Motor neuron (in vitro differentiated cells): ENCODE measurements around the gene NKIRAS1. TPM values are rescaled to one million over a fixed set of nuclear protein-coding genes. Genes with fewer than 3 reads are reported as not detected.
"Not testable (repeated sequence)": the region's sequence is repeated elsewhere in the genome, so short reads cannot be mapped to it uniquely, and the experiment has no call there.

Source experiments
- ATAC-seq, 8 experiments: fragments of 200-7000 bp; cut with Tn5 transposase; replicated peaks in 6 of 8; 2 replicates each; pipeline ENCODE4 v1.8.0; 2021; ENCODE audit warnings: mild to moderate bottlenecking in 8 of 8, moderate library complexity in 8 of 8
- H3K27ac ChIP-seq, 2 donors: fragments of 250-450 bp; sonication (Bioruptor Pico); 2 replicates each; pipeline ENCODE4 v1.9.0; 2021; ENCODE audit warnings: antibody characterized with exemption in 2 of 2, mild to moderate bottlenecking in 2 of 2, moderate library complexity in 1 of 2
- H3K4me1 ChIP-seq, 2 donors: fragments of 250-450 bp; sonication (Bioruptor Pico); replicated peaks in 1 of 2; 2 replicates each; pipeline ENCODE4 v1.6.1; 2021; ENCODE audit warnings: antibody characterized with exemption in 2 of 2, mild to moderate bottlenecking in 2 of 2, moderate library complexity in 1 of 2
- H3K4me3 ChIP-seq, 5 donors: fragments of 250-450 bp; sonication (Bioruptor Pico); 2 replicates each; pipeline ENCODE4 v1.9.0; 2021; ENCODE audit warnings: antibody characterized with exemption in 5 of 5, mild to moderate bottlenecking in 5 of 5, moderate library complexity in 4 of 5
- WGBS, 10 experiments: fragments of 450-650 bp; shearing (Covaris generic); methylation state at CpG; one replicate each; pipeline ENCODE4 v1.0.0; 2022; 5-methylcytosine and 5-hydroxymethylcytosine counted together
- in situ Hi-C, 9 experiments: fragments of 400-800 bp; cut with MboI; loops; one replicate each; pipeline ENCODE4 v1.15.0; 2021; ENCODE audit warnings: low sequenced_read_pairs in 9 of 9, low pct_unique_long_range_greater_than_20kb in 2 of 9; ENCODE audit not compliant: unreplicated experiment in 9 of 9
- total RNA-seq, 8 experiments: library from RNA; unstranded; fragments of 300-600 nt; gene quantifications; 2 replicates each; pipeline versions ENCODE4 v1.2.3 to v1.2.4, GENCODE V29; 2022

The NKIRAS1 gene
- total RNA-seq, 8 experiments from 2014 or later: 17.5 to 44.1 (median 24.4) TPM

DNA sequence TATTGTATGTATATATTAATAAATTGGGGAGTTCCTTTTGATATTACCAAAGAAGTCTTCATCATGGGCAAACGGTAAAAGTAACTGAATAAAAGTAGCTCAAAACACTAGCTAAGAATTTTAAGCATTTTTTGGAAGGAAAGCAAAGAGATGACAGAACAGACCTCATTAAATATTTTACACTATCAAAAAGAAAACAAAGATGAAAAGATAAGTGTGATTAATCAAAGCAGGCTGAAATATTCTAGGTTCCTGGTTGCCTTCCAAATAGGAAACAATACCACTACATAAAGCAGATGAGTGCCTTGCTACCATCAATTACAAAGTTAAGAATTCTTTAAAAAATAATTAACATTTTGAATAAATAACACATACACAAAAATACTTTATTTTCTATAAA lies 3.6 kb downstream of the NKIRAS1 start:
- WGBS, 10 experiments: 29 to 100% (median 86%) methylated on average over 1 of the region's 1 CpG; no CpG with 5 or more reads in 1 of the 10 experiments
- no peak overlapping the region for H3K4me3 ChIP-seq
- no peak overlapping the region for H3K27ac ChIP-seq
- no peak for ATAC-seq
- in situ Hi-C loops: no loop called here
- peaks cover 11 to 23% of the 10 kb centered on the region in 2 donors for H3K4me1 ChIP-seq

DNA sequence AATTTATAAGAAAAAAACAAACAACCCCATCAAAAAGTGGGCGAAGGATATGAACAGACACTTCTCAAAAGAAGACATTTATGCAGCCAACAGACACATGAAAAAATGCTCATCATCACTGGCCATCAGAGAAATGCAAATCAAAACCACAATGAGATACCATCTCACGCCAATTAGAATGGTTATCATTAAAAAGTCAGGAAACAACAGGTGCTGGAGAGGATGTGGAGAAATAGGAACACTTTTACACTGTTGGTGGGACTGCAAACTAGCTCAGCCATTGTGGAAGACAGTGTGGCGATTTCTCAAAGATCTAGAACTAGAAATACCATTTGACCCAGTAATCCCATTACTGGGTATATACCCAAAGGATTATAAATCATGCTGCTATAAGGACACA lies 4.5 kb downstream of the NKIRAS1 start:
- in situ Hi-C loops: not testable (repeated sequence)
- 100% methylated on average over 1 of the region's 3 CpGs; no CpG with 5 or more reads in 8 of the 10 experiments for WGBS, 10 experiments

DNA sequence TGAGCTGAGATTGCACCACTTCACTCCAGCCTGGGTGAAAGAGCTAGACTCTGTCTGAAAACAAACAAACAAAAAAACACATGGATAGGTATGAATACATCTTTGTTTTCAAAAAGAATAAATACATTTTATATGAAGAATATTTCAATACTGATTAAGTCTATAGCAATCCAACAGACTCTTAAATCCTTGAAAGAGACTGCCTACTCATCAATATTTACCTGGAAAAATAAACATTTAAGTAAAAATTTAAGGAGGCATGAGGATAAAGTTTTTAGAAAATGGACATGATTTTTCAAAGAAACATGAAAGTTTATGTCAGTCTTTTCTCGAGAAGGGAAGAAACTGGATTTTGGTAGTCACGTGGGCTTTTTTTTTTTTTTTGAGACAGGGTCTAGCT lies 5.4 kb downstream of the NKIRAS1 start:
- ATAC-seq: no peak
- no peak overlapping the region for H3K4me3 ChIP-seq
- in situ Hi-C loops: no loop called here
- peaks cover 10 to 23% of the 10 kb centered on the region in 2 donors for H3K4me1 ChIP-seq
- H3K27ac ChIP-seq: no peak overlapping the region
- 56 to 100% (median 100%) methylated on average over 1 to 2 of the region's 2 CpGs for WGBS, 10 experiments

More for the DNA sequence above, 4.5 kb downstream of the NKIRAS1 start:
- H3K4me1 ChIP-seq: peaks cover 10 to 23% of the 10 kb centered on the region in 2 donors
- not testable (repeated sequence) for ATAC-seq, H3K27ac ChIP-seq, H3K4me3 ChIP-seq

DNA sequence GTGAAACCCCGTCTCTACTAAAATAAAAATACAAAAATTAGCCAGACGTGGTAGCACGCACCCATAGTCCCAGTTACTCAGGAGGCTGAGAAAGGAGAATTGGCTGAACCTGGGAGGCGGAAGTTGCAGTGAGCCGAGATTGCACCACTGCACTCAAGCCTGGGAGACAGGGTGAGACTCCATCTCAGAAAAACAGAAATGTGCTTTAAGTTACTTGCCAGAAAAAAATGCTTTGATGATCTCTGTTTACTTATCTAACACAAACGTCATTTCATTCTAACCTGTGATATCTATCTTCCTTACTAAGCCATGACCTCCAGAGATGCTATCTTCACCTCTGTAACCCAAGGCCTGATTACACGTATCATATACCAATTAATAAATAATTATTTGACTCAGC lies 7.4 kb downstream of the NKIRAS1 start:
- Histone ChIP-seq H3K27ac (no peak overlapping the region), H3K4me1 (peaks cover 4 to 10% of the 10 kb centered on the region in 2 donors), H3K4me3 (no peak overlapping the region)
- WGBS, 10 experiments: 81 to 100% (median 100%) methylated on average over 2 to 7 of the region's 7 CpGs; no CpG with 5 or more reads in 1 of the 10 experiments
- in situ Hi-C loops: no loop called here
- no peak for ATAC-seq

DNA sequence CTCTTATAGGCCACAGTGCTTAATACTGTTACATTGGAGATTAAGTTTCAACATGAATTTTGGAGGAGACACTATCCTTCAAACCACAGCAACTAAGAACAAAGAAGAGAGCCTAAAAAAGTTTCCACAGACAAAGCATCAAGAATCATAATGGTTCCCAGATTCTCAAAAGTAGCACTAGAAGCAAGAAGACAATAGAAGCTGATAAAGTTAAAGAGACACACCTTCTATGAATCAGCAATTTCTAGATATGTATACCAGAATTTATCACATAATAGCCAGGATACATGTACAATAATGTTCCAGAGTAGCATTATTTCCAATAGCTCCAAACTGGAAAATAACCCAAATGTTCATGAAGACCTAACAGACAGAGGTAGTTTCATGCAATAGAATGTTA lies 12.2 kb downstream of the NKIRAS1 start:
- Histone ChIP-seq H3K4me3 (no peak overlapping the region), H3K27ac (no peak overlapping the region), H3K4me1 (no peaks in the 10 kb centered on the region)
- in situ Hi-C loops: no loop called here
- ATAC-seq: no peak

DNA sequence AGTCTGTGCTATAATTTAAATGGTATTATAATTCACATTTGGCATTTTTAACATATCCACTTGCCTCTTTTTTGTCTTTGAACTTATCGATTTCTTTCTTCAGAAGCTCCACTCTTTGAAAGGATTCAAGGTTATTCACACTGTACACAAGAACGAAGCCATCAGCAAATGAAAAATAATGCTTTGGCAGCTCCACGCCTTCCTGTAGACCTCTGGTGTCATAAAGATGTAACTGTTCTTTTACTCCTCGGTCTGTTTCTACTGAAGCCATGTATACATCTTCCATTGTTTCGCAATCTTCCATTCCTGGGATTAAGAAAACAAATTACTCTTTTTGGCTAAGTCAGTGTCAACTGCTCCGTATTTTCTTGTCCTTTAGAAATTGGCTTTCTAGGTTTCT lies 16.0 kb downstream of the NKIRAS1 start:
- Histone ChIP-seq H3K4me1 (no peaks in the 10 kb centered on the region), H3K4me3 (no peak overlapping the region), H3K27ac (no peak overlapping the region)
- in situ Hi-C loops: no loop called here
- ATAC-seq: peak in 1 of 8 experiments; percentile 46
- 64 to 100% (median 92%) methylated on average over 3 to 6 of the region's 6 CpGs for WGBS, 10 experiments

DNA sequence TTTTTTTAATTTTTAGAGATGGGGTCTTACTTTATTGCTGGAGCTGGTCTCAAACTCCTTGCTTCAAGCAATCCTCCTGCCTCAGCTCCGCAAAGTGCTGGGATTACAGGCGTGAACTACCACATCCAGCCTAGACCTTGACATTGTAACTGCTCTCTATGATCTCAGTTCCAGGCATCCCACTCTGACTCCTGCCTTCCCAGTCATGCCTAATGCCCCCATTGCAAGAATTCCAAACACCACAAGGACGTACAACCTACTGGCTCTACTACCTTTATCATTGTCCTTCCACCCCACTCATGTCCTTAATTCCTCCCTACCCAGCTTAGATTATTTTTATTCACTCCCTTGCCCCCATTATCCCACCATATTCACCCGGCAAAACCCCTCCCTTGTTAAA lies 21.6 kb downstream of the NKIRAS1 start:
- ATAC-seq: no peak
- 61 to 100% (median 91%) methylated on average over 1 to 4 of the region's 4 CpGs; no CpG with 5 or more reads in 1 of the 10 experiments for WGBS, 10 experiments
- H3K4me3 ChIP-seq: no peak overlapping the region
- in situ Hi-C loops: no loop called here
- H3K27ac ChIP-seq: no peak overlapping the region
- no peaks in the 10 kb centered on the region for H3K4me1 ChIP-seq

DNA sequence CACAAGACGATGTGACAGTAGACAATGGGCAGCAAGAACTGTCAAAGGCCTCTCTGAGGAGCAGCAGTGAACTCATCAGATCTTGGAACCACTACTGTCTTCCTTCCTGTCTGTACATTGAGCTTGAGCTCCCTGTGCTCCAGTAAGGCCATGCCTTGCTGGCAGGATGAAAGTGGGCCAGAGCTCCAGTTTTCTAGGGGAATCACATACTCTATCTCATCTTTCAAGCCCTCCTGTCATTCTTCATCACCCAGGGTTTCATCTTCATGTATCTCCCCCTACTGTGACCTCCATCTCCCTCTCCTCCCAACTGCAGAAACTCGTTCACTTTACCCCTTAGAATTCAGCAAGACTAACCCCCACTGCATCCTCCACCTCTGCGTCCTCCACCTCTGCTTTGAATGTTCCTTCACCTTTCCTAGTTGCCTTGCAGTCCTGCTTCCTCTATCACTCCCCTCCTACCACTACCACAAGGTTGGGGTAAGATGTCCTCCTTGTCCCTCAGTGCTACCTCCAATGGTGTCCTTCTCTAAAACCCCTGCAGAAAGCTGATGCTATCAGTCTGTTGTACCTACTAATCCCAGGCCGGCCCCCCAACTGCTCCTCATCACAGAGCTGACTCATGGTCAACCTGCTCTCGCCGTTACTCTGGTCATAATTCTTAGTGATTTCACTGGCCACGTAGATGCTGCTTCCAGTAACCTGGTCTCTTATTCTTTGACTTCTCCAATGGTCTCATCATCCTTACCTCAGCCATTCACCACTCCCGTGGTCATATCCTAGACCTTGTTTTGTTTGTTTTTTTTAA lies 22.3 kb downstream of the NKIRAS1 start:
- Histone ChIP-seq H3K4me1 (no peaks in the 10 kb centered on the region), H3K4me3 (no peak overlapping the region), H3K27ac (no peak overlapping the region)
- ATAC-seq: peak in 3 of 8 experiments; percentile 16 to 43 (median 37)
- 76 to 100% (median 88%) methylated on average over 1 to 6 of the region's 8 CpGs; no CpG with 5 or more reads in 1 of the 10 experiments for WGBS, 10 experiments
- in situ Hi-C loops: no loop called here

DNA sequence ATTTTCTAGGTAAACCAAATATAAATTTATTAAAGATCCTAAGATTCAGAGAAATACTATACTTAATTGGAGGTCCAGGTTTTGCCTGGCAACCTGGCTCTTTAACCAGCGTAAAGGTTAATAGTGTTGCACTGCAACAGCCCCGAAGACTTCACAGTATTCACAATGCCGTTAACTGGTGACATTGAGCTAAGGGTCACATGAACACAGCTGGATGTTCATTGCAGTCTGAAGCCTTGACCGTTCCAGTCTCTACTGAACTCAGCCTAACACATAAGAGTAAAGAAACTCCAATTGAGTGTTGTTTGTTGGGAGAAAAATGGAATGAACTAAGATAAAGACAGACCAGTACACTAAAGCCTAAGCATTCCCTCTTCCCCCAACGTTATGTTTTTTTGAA lies 26.8 kb downstream of the NKIRAS1 start:
- no peaks in the 10 kb centered on the region for H3K4me1 ChIP-seq
- 67 to 100% (median 79%) methylated on average over 1 to 5 of the region's 5 CpGs; no CpG with 5 or more reads in 2 of the 10 experiments for WGBS, 10 experiments
- H3K27ac ChIP-seq: no peak overlapping the region
- ATAC-seq: no peak
- no peak overlapping the region for H3K4me3 ChIP-seq
- in situ Hi-C loops: no loop called here

DNA sequence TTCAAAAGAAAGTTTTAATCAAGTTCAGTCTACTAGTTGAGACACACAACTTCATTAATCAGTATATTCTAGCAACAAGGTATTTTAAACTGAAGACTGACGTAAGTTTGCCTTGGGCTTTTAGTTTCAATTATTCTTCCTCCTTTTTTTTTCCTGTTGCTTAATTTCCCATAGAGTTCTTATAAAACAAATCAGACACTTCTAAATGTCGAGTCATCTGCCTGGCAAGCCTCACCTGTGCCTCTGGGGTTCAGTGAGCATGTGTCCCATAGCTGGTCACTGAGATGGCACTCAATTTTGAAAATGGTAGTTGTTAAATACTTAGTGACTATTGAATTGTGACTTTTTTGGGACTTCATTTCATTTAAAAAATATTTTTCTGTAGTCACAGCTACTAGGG lies 27.4 kb downstream of the NKIRAS1 start:
- Histone ChIP-seq H3K4me1 (no peaks in the 10 kb centered on the region), H3K4me3 (no peak overlapping the region), H3K27ac (no peak overlapping the region)
- in situ Hi-C loops: no loop called here
- ATAC-seq: no peak
- 52 to 100% (median 93%) methylated on average over 1 to 2 of the region's 2 CpGs; no CpG with 5 or more reads in 2 of the 10 experiments for WGBS, 10 experiments

DNA sequence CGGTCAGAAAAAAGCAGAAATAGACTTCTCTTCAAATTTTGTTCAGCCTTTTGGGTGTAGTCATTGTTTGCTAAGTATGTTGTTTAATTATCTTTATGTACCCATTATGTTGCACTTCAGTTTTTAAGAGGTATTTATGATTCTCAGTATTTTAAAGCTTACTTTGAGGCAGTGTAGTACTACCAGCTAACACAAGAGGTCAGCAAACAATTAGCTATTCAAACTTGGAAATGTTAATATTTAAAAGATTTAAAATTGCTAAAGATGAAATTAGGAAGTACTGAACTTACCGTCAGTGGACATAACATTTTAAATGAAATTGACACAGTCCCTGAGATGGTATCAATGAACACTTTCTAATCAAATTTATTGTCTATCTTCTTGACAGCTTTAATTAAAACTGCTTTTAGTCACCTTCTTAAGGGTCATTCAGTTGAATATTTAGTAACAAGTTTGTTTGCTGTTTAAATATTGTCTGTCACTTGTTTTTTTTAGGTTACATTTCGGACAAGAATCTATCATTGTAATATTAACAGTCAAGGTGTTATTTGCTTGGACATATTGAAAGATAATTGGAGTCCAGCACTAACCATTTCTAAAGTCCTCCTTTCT lies 28.1 kb downstream of the NKIRAS1 start:
- in situ Hi-C loops: no loop called here
- H3K27ac ChIP-seq: no peak overlapping the region
- no peaks in the 10 kb centered on the region for H3K4me1 ChIP-seq
- no peak overlapping the region for H3K4me3 ChIP-seq
- ATAC-seq: peak in 1 of 8 experiments; percentile 41
- 0 to 100% (median 72%) methylated on average over 1 to 3 of the region's 3 CpGs for WGBS, 10 experiments

DNA sequence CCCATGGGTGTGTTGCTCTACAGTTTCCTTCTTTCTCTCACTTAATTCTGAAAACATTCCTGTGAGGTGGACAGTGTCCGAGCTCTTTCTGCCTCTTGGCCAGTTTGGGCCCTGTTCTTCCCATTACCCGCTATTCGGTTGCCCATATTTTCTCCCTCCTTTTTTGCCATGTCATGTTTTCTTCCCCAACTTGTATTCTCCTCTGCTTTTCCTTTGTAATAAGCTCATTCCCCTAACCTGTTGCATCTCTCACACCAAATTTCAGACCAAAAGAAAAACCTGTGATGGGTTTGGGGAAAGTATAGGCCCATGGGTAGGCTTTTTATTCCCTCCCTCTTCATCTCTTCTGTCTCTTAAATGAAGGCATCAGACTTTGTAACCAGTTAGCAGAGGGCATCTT lies 30.5 kb downstream of the NKIRAS1 start:
- WGBS, 10 experiments: 93 to 100% (median 100%) methylated on average over 1 to 3 of the region's 3 CpGs; no CpG with 5 or more reads in 1 of the 10 experiments
- Histone ChIP-seq H3K4me3 (no peak overlapping the region), H3K4me1 (peaks cover 0 to 3% of the 10 kb centered on the region in 2 donors), H3K27ac (no peak overlapping the region)
- in situ Hi-C loops: no loop called here
- ATAC-seq: no peak

DNA sequence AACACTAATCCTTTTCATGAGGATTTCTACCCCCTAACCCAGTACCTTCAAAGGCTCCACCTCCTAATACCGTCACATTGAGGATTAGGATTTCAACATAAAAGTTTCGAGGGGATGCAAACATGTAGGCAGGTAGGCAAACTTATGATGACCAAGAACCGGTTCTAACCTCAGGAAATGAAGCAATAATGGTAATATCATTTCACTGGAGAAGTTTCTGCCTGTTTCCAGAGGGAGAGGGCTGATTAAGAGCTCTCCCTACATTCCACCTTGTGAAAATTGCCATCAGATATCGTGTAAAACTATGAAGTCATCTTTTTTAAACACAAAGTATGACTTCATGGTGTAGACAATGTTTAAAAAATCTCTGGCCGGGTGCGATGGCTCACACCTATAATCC lies 31.6 kb downstream of the NKIRAS1 start:
- H3K4me3 ChIP-seq: no peak overlapping the region
- 90 to 100% (median 99%) methylated on average over 2 to 5 of the region's 6 CpGs; no CpG with 5 or more reads in 4 of the 10 experiments for WGBS, 10 experiments
- in situ Hi-C loops: no loop called here
- no peak for ATAC-seq
- no peak overlapping the region for H3K27ac ChIP-seq
- peaks cover 0 to 3% of the 10 kb centered on the region in 2 donors for H3K4me1 ChIP-seq
